Measurements from ENCODE around the gene MALRD1.

- no peak for TF ChIP-seq CTCF (conservative IDR thresholded peaks at IDR 0.05 in 1 of 2, IDR thresholded peaks at IDR 0.05 in 1 of 2; ENCODE audit: extremely low read depth in 1 of 2, insufficient read depth in 1 of 2, low read depth in 1 of 2, low read length in 2 of 2)
- no peak for TF ChIP-seq EZH2 (IDR thresholded peaks at IDR 0.05; ENCODE audit: borderline replicate concordance, low read length)
These were observed 662.0 kb downstream of the MALRD1 start for GRCh38 chr10:19710600-19710999.
